Cardiac muscle cell (in vitro differentiated cells and primary cell): ENCODE measurements around the gene SIRPB2. TPM values are rescaled to one million over a fixed set of nuclear protein-coding genes. Genes with fewer than 3 reads are reported as not detected.

Source experiments
- DNase-seq, 2 donors: peaks; one replicate each; pipeline versions ENCODE4 v3.0.0 to v3.0.0-alpha.2; 2010 to 2017; ENCODE audit warnings: low read depth in 1 of 2, low spot score in 1 of 2
- H3K27ac ChIP-seq: fragments of 200-600 bp; sonication (generic); 2 replicates; pipeline ENCODE4 v1.5.1; 2016
- H3K27me3 ChIP-seq: fragments of 200-600 bp; sonication (generic); 2 replicates; pipeline ENCODE4 v1.6.0; 2016; ENCODE audit warnings: control low read depth
- H3K36me3 ChIP-seq: fragments of 200-600 bp; sonication (generic); 2 replicates; pipeline ENCODE4 v1.5.1; 2016; ENCODE audit warnings: control low read depth
- H3K4me1 ChIP-seq: fragments of 200-600 bp; sonication (generic); 2 replicates; pipeline ENCODE4 v1.8.1; 2017; ENCODE audit warnings: low read depth, mild to moderate bottlenecking, mixed run types
- H3K4me3 ChIP-seq: fragments of 200-600 bp; sonication (generic); 2 replicates; pipeline ENCODE4 v1.5.1; 2016; ENCODE audit warnings: mild to moderate bottlenecking
- H3K9me3 ChIP-seq: fragments of 200-600 bp; sonication (generic); 2 replicates; pipeline ENCODE4 v1.5.1; 2017; ENCODE audit warnings: low read depth, mild to moderate bottlenecking, control low read depth
- CTCF ChIP-seq: IDR thresholded peaks from 2 replicates; pipeline ENCODE4 v1.5.1; 2012; ENCODE audit warnings: low read depth, mild to moderate bottlenecking, low read length
- polyA plus RNA-seq: library from polyadenylated mRNA; unstranded; fragments of >200 nt; fragmentation: Nextera tagmentation; extraction: Ambion mirVana; gene quantifications from 2 replicates; pipeline ENCODE4 v1.2.1, GENCODE V29; 2016
- total RNA-seq: library from RNA; depleted of rRNA; stranded (reverse); fragments of >200 nt; gene quantifications from 2 replicates; pipeline ENCODE4 v1.2.3, GENCODE V29; 2016

Gene SIRPB2
- total and polyA plus RNA-seq, 2 experiments from 2014 or later: not detected

DNA sequence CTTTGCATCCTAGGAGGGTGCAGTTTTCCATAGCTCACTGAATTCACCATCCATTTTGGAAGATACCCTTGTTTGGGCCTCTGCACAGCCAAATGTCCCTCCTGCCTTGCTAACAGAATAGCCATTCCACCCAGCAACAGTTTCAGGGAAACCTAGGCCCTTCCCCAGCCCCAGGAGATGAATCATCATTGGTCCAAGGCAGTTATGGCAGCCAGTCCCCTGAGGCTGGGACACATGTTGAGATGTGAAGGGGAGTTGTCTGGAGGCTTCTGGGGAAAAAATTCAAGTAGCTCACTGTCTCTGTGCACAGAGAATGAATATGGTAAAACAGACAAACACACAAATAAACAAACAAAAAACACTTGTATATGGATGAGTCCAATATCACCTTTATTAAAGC lies 17.4 kb upstream of the SIRPB2 start:
- H3K4me3 ChIP-seq: no peak overlapping the region
- H3K9me3 ChIP-seq: no peaks in the 10 kb centered on the region
- no peak for TF ChIP-seq CTCF
- DNase-seq: no peak
- H3K27ac ChIP-seq: no peak overlapping the region
- no peaks in the 10 kb centered on the region for H3K4me1 ChIP-seq
- H3K36me3 ChIP-seq: no peaks in the 10 kb centered on the region
- H3K27me3 ChIP-seq: peaks cover 35% of the 10 kb centered on the region

GRCh38 chr20:1507276-1507675 lies 16.1 kb upstream of the SIRPB2 start:
- no peak overlapping the region for H3K4me3 ChIP-seq
- no peak for DNase-seq
- no peak for TF ChIP-seq CTCF

DNA sequence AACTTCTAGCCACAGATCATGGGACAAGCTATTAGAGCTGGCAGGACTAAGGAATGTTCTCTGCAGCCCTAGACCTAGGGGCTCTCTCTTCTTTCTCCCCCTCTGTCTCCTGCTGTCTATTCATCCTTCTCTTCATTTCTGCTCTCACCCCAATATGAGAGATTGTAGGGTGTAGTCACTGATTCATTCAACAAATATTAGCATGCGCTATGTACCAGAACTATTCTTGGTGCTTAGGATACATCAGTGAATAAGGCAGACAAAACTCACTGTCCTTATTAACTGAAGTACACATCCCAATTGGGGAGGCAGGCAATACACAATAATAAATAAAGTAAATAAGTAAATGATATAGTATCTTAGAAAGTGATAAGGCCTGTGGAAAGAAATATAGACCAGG lies 14.7 kb upstream of the SIRPB2 start:
- no peak for TF ChIP-seq CTCF

More at GRCh38 chr20:1507276-1507675, 16.1 kb upstream of the SIRPB2 start:
- Histone ChIP-seq H3K27ac (no peak overlapping the region), H3K4me1 (no peaks in the 10 kb centered on the region), H3K27me3 (peaks cover 35% of the 10 kb centered on the region), H3K9me3 (no peaks in the 10 kb centered on the region), H3K36me3 (no peaks in the 10 kb centered on the region)

DNA sequence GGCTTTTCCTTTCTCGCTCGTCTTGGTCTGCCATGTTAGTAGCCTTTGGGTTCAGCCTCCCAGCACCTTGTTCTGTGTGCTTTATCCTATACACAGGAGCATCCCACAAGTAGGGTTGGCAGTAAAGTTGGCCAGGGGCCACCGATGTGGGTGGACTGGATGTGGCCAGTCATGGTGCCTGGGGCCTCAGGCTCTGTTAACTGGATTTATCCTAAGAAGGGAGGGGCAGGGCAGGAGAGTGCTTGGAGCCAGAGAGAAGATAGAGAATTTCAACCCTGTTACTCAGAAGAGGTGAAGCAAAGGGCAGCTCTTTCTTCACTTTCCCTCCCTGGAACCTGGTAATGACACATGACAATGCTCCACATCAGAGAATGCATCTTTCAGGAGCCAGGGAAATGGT lies 14.1 kb upstream of the SIRPB2 start:
- Histone ChIP-seq H3K9me3 (no peaks in the 10 kb centered on the region), H3K27me3 (peaks cover 27% of the 10 kb centered on the region), H3K4me1 (no peaks in the 10 kb centered on the region), H3K27ac (no peak overlapping the region), H3K36me3 (no peaks in the 10 kb centered on the region), H3K4me3 (no peak overlapping the region)
- TF ChIP-seq CTCF: no peak
- DNase-seq: no peak

More for the DNA sequence above, 14.7 kb upstream of the SIRPB2 start:
- Histone ChIP-seq H3K4me3 (no peak overlapping the region), H3K9me3 (no peaks in the 10 kb centered on the region), H3K27ac (no peak overlapping the region), H3K27me3 (peaks cover 31% of the 10 kb centered on the region), H3K4me1 (no peaks in the 10 kb centered on the region), H3K36me3 (no peaks in the 10 kb centered on the region)
- DNase-seq: no peak

- H3K4me3 ChIP-seq: no peak overlapping the region
- H3K27me3 ChIP-seq: peaks cover 21% of the 10 kb centered on the region
- H3K9me3 ChIP-seq: no peaks in the 10 kb centered on the region
- no peak overlapping the region for H3K27ac ChIP-seq
- peak; percentile 83 to 92 for DNase-seq
- peak; percentile 100 for TF ChIP-seq CTCF
- H3K4me1 ChIP-seq: no peaks in the 10 kb centered on the region
- no peaks in the 10 kb centered on the region for H3K36me3 ChIP-seq
Observed at GRCh38 chr20:1503564-1504227, 12.5 kb upstream of the SIRPB2 start.
